GM18508 (cell line): Measurements from ENCODE around the gene FBXL7.

Experiments used
- ATAC-seq: cut with Tn5 transposase; IDR thresholded peaks from one replicate; pipeline ENCODE4 v1.9.1; 2021; ENCODE audit warnings: moderate number of reproducible peaks; ENCODE audit not compliant: insufficient read depth, unreplicated experiment

FBXL7 gene

GRCh38 chr5:15737871-15738664 is 238.1 kb downstream of the FBXL7 start:
- no peak for ATAC-seq

- ATAC-seq = no peak
Observed at GRCh38 chr5:15740383-15740782, 240.4 kb downstream of the FBXL7 start.

GRCh38 chr5:15741591-15741990 is 241.6 kb downstream of the FBXL7 start:
- no peak for ATAC-seq

GRCh38 chr5:15746833-15747232 is 246.9 kb downstream of the FBXL7 start:
- ATAC-seq = no peak

GRCh38 chr5:15748266-15748665 is 248.3 kb downstream of the FBXL7 start:
- ATAC-seq = no peak

GRCh38 chr5:15752663-15753285 is 252.8 kb downstream of the FBXL7 start:
- no peak for ATAC-seq

GRCh38 chr5:15753752-15754151 is 253.8 kb downstream of the FBXL7 start:
- no peak for ATAC-seq

- ATAC-seq = no peak
Observed at GRCh38 chr5:15757103-15757502, 257.1 kb downstream of the FBXL7 start.

- ATAC-seq = no peak
Observed at GRCh38 chr5:15757619-15758018, 257.6 kb downstream of the FBXL7 start.

GRCh38 chr5:15762668-15763067 is 262.7 kb downstream of the FBXL7 start:
- ATAC-seq = no peak

GRCh38 chr5:15763754-15764153 is 263.8 kb downstream of the FBXL7 start:
- no peak for ATAC-seq

GRCh38 chr5:15768936-15769335 is 269.0 kb downstream of the FBXL7 start:
- ATAC-seq = no peak

- no peak for ATAC-seq
Observed at GRCh38 chr5:15772131-15772530, 272.2 kb downstream of the FBXL7 start.

GRCh38 chr5:15774632-15775031 is 274.7 kb downstream of the FBXL7 start:
- no peak for ATAC-seq

GRCh38 chr5:15776346-15776745 is 276.4 kb downstream of the FBXL7 start:
- ATAC-seq = no peak

GRCh38 chr5:15783734-15784133 is 283.8 kb downstream of the FBXL7 start:
- no peak for ATAC-seq

GRCh38 chr5:15785531-15785981 is 285.6 kb downstream of the FBXL7 start:
- ATAC-seq = no peak

GRCh38 chr5:15786326-15786725 is 286.3 kb downstream of the FBXL7 start:
- no peak for ATAC-seq

GRCh38 chr5:15786884-15787283 is 286.9 kb downstream of the FBXL7 start:
- ATAC-seq = no peak

GRCh38 chr5:15787681-15788080 is 287.7 kb downstream of the FBXL7 start:
- ATAC-seq = no peak

GRCh38 chr5:15789642-15790041 is 289.7 kb downstream of the FBXL7 start:
- ATAC-seq = no peak
